ENCODE measurements around the gene LINGO4. TPM values are rescaled to one million over a fixed set of nuclear protein-coding genes. Genes with fewer than 3 reads are reported as not detected.

The LINGO4 gene
- total and polyA plus RNA-seq, 2 of the 13 experiments (the other 11 are each of a cell fraction or from before 2014, with no cell fraction given), result 0.02 to 0.05 TPM

GRCh38 chr1:151837197-151837596 is 32.0 kb upstream of the LINGO4 start (continued):
- TF ChIP-seq ZNF598 (CRISPR knock-in tag; IDR thresholded peaks at IDR 0.05; ENCODE audit: borderline replicate concordance) (no peak), ZNF33B (CRISPR knock-in tag; IDR thresholded peaks at IDR 0.05) (no peak), ZNF274 (CRISPR knock-in tag; IDR thresholded peaks at IDR 0.05) (no peak), ZNF768 (CRISPR knock-in tag; IDR thresholded peaks at IDR 0.05) (no peak)

GRCh38 chr1:151835596-151835995 is 30.4 kb upstream of the LINGO4 start:
- POLR2A ChIA-PET, result no interaction called here
- Histone ChIP-seq H4K20me1 (ENCODE audit: insufficient read depth, low read length) (no peaks in the 10 kb centered on the region), H3K79me2 (ENCODE audit: insufficient read depth, low read length) (no peaks in the 10 kb centered on the region), H3K27me3 (ENCODE audit: control insufficient read depth in 1 of 2, insufficient read depth in 2 of 2, low read length in 2 of 2) (no peaks in the 10 kb centered on the region; a peak in 2 of 5 replicates), H3K4me1 (ENCODE audit: insufficient read depth, low read length) (peaks cover 83% of the 10 kb centered on the region), H3K9ac (ENCODE audit: insufficient read depth, low read depth, low read length) (no peak overlapping the region), H3K36me3 (replicated peaks in 1 of 2; ENCODE audit: control insufficient read depth in 1 of 2, insufficient read depth in 2 of 2, low read length in 2 of 2) (no peaks in the 10 kb centered on the region), H2AFZ (ENCODE audit: low read length) (no peak overlapping the region), H3K4me2 (ENCODE audit: low read depth, low read length) (no peak overlapping the region), H3K27ac (ENCODE audit: extremely low read length, insufficient read depth, low read length) (no peak overlapping the region), H3K4me3 (replicated peaks in 1 of 3; ENCODE audit: insufficient read depth in 1 of 3, low read depth in 2 of 3, low read length in 3 of 3) (no peak overlapping the region), H3K9me3 (ENCODE audit: low read length) (no peaks in the 10 kb centered on the region)
- CTCF ChIA-PET (ENCODE audit: low intra/inter-chr PET ratio, low total read pairs), result interaction anchor here (1.1 to 2.5 kb wide), 4 partner anchors 101 to 301 kb away, joined by 4 to 14 read pairs (median 10); no protein-coding TSS in a partner anchor
- DNase-seq (ENCODE audit: low spot score) (no peak), FAIRE-seq (no peak), ATAC-seq (no peak)
- no TSS peak for BruUV-seq (replicated peaks)
- intact Hi-C loops (cut with micrococcal nuclease; ENCODE audit: unreplicated experiment), result loop anchor here (10.0 kb wide), 3 partner anchors 71 to 391 kb away; partner anchors contain the start of genes MRPL9 and TUFT1
- in situ Hi-C loops (cut with HindIII; ENCODE audit: extremely low pct_ligation_motif_present, low pct_unique_long_range_greater_than_20kb), result loop anchor here (10.0 kb wide), 2 partner anchors 121 to 241 kb away; partner anchors contain the start of gene CELF3
- WGBS (ENCODE audit: low lambda C conversion rate), result 77% methylated on average over 7 of the region's 7 CpGs
- TF ChIP-seq, protein P1, sequence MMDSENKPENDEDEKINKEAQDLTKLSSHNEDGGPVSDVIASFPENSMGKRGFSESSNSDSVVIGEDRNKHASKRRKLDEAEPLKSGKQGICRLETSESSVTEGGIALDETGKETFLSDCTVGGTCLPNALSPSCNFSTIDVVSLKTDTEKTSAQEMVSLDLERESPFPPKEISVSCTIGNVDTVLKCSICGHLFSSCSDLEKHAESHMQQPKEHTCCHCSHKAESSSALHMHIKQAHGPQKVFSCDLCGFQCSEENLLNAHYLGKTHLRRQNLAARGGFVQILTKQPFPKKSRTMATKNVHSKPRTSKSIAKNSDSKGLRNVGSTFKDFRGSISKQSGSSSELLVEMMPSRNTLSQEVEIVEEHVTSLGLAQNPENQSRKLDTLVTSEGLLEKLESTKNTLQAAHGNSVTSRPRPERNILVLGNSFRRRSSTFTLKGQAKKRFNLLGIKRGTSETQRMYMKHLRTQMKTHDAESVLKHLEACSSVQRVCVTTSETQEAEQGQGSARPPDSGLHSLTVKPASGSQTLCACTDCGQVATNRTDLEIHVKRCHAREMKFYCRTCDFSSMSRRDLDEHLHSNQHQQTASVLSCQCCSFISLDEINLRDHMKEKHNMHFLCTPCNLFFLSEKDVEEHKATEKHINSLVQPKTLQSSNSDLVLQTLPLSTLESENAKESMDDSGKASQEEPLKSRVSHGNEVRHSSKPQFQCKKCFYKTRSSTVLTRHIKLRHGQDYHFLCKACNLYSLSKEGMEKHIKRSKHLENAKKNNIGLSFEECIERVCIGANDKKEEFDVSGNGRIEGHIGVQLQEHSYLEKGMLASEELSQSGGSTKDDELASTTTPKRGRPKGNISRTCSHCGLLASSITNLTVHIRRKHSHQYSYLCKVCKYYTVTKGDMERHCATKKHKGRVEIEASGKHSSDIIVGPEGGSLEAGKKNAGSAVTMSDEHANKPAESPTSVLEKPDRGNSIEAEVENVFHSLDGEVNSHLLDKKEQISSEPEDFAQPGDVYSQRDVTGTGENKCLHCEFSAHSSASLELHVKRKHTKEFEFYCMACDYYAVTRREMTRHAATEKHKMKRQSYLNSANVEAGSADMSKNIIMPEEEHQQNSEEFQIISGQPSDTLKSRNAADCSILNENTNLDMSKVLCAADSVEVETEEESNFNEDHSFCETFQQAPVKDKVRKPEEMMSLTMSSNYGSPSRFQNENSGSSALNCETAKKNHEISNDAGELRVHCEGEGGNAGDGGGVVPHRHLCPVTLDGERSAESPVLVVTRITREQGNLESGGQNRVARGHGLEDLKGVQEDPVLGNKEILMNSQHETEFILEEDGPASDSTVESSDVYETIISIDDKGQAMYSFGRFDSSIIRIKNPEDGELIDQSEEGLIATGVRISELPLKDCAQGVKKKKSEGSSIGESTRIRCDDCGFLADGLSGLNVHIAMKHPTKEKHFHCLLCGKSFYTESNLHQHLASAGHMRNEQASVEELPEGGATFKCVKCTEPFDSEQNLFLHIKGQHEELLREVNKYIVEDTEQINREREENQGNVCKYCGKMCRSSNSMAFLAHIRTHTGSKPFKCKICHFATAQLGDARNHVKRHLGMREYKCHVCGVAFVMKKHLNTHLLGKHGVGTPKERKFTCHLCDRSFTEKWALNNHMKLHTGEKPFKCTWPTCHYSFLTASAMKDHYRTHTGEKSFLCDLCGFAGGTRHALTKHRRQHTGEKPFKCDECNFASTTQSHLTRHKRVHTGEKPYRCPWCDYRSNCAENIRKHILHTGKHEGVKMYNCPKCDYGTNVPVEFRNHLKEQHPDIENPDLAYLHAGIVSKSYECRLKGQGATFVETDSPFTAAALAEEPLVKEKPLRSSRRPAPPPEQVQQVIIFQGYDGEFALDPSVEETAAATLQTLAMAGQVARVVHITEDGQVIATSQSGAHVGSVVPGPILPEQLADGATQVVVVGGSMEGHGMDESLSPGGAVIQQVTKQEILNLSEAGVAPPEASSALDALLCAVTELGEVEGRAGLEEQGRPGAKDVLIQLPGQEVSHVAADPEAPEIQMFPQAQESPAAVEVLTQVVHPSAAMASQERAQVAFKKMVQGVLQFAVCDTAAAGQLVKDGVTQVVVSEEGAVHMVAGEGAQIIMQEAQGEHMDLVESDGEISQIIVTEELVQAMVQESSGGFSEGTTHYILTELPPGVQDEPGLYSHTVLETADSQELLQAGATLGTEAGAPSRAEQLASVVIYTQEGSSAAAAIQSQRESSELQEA (CRISPR knock-in tag; IDR thresholded peaks at IDR 0.05; ENCODE audit: not compliant biosample characterization), result no peak
- peak; percentile 35; the same call in 1 of the 2 replicates for TF ChIP-seq ZNF362 (CRISPR knock-in tag; IDR thresholded peaks at IDR 0.05; ENCODE audit: borderline replicate concordance)
- no peak for TF ChIP-seq EHMT2 (IDR thresholded peaks at IDR 0.05; ENCODE audit: borderline replicate concordance, low read depth, low read length)
- TF ChIP-seq ZNF460 (CRISPR knock-in tag; IDR thresholded peaks at IDR 0.05; ENCODE audit: borderline replicate concordance), result peak; percentile 52; the same call in 1 of the 2 replicates
- TF ChIP-seq ZNF598 (CRISPR knock-in tag; IDR thresholded peaks at IDR 0.05; ENCODE audit: borderline replicate concordance), result no peak
- no peak for TF ChIP-seq KAT2B (IDR thresholded peaks at IDR 0.05; ENCODE audit: borderline replicate concordance, low read depth, low read length)
- TF ChIP-seq CENPT (CRISPR knock-in tag; IDR thresholded peaks at IDR 0.05; ENCODE audit: low read depth), result no peak
- no peak for TF ChIP-seq ZNF235 (CRISPR knock-in tag; IDR thresholded peaks at IDR 0.05; ENCODE audit: borderline replicate concordance)
- no peak for TF ChIP-seq ZNF432 (CRISPR knock-in tag; IDR thresholded peaks at IDR 0.05; ENCODE audit: borderline replicate concordance)
- TF ChIP-seq, protein P2, sequence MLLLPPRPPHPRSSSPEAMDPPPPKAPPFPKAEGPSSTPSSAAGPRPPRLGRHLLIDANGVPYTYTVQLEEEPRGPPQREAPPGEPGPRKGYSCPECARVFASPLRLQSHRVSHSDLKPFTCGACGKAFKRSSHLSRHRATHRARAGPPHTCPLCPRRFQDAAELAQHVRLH (CRISPR knock-in tag; IDR thresholded peaks at IDR 0.05; ENCODE audit: borderline replicate concordance, low read depth), result no peak

All from HepG2 (cell line).